Measurements from ENCODE around the gene PPP2R3B.

Gene PPP2R3B

DNA sequence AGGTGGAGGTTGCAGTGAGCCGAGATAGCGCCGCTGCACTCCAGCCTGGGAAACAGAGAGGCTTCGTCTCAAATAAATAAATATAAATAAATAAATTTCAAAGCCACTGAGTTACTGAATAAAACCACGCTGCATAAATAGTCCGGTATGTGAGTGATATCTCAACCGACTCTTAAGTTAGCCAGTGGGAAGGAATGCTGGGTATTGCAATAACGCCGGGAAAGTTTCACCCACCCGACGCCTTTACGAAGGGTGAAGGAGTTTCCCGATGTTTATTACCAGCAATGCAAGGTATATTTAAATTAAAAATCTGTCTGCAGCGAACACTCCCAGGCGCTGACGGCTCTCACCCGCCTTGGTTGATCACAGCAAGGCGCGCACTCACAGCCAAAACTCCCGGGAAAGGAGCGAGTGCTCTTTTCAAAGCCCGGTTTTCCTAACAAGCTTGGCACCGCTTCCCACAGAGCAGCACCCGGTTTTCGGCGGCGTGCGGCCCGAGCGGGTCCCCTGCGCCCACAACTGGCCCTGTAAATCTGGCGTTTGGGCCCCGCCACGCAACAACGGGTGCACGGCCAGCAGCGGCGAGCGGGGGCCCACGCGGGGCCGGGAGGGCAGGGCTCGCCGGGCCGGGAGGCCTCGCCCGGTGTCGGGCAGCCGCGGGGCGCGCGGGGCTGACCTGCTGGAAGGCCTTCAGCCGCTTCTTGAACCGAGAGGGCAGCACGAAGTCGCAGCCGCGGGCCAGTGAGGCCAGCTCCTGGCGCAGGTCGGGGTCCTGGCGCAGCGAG lies 13.7 kb downstream of the PPP2R3B start:
- no peak for FAIRE-seq

DNA sequence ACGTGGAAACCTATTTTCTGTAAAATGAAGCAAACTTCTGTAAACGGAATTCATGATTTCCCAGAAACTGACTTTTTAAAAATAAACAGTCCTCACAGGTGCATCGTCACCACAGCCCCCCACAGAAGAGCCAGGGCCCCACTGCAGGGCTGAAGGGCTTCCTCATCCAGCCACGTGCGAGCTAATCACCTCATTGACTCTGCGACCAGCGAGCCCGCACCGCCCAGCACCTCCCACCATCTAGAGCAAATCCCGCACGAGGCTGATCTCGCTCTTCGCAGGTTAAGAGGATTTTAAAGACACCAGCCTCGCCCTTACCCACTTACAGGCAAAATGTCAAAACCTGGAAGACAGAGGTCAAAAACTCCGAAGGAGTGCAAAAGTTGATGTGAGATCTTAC lies 14.8 kb downstream of the PPP2R3B start:
- DNase-seq (ENCODE audit: insufficient read length, low spot score) (no peak), FAIRE-seq (no peak)

More for the DNA sequence above, 13.7 kb downstream of the PPP2R3B start:
- no peak for DNase-seq (ENCODE audit: insufficient read length, low spot score)

DNA sequence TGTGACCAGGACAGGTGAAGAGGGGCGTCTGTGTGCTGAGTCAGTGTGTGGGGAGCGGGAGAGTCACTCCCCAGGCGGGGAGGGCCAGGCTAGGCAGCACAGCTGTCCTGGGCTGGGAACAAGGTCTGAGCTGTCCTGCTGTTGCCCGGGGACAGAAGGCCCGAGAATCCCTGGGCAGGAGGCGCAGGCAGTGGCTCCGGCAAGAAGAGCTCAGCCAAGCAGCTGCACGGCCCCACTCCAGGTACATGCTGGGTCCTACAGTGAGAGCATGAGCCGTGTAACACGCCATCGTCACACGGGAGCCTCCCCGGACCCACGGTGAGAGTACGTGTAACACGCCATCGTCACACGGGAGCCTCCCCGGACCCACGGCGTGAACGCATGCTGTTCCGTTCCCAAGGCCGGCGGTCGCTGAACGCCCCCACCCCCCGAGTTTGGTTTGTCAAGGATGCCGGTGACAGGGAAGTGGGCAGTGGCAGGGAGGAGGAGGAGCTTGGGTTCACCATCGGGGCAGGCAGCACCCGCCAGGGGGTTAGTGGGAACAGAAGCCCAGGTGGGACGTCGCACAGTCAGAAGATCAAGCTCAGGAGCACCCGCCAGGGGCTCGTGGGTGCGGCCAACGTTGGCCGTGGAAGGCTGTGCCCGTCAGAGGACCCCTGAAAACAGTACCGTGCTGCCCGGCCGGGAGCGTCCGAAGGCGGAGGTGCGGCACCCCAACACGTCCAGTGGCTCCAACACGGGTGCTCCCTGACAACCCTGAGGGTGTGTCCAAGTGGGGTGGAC lies 15.6 kb downstream of the PPP2R3B start:
- FAIRE-seq (no peak), DNase-seq (ENCODE audit: insufficient read length, low spot score) (no peak)

DNA sequence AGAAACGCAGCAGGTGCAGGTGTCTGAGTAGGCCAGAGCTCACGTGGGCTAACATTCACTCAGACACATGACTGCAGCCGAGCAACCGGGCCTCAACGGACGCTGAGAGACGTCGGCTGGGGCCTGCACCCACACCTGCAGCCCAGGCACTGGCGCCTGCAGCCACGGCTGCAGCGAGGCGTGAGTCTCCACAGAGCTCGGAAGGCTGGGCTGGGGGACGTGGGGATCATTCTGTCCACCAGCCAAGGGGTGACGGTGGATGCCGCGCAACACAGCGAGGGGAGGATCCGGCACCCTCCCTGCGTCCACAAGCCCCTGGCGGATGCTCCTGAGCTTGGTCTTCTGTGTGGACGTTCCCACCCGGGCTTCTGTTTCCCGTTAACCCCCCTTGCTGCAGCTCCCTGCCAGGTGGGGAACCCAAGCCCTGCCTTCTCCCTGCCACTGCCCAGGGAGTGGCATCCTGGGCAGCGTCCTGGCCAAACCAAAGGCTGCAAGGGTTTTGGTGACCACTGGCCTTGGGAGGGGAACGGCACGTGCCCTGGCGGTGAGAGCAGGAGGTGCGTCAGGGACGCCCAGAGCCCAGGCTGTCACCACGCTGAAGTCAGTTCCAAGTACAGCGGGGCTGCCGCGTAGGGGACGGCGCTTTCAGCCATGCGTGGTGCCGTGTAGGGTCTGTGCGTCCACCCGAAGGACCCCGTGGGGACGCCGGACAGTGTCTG lies 16.3 kb downstream of the PPP2R3B start:
- DNase-seq (ENCODE audit: insufficient read length, low spot score) (no peak), FAIRE-seq (no peak)

DNA sequence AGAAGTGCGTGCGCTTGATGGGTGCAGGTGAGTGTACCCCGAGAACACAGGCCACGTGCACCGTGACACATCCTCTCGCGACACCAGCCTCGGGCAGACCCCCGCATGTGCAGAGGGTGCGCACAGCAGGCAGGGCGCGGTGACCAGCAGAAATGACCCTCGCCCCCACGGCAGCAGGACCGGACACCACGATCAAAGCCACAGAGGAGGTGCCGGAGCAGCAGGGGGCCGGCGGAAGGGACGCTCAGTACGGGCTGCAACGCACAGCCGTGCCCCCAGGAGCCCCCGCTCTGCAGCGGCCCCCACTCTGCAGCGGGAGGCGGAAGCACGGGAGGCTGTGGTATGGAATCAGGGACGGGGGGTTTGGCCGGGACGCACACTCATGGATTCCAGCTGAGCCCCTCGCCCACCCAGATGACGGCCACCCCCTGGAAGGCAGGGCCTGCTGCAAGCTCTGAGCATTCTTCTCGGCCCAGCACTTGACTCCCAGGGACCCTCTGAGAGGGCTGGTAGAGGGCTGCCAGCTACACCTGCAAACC lies 17.1 kb downstream of the PPP2R3B start:
- DNase-seq (ENCODE audit: insufficient read length, low spot score): no peak
- no peak for FAIRE-seq

DNA sequence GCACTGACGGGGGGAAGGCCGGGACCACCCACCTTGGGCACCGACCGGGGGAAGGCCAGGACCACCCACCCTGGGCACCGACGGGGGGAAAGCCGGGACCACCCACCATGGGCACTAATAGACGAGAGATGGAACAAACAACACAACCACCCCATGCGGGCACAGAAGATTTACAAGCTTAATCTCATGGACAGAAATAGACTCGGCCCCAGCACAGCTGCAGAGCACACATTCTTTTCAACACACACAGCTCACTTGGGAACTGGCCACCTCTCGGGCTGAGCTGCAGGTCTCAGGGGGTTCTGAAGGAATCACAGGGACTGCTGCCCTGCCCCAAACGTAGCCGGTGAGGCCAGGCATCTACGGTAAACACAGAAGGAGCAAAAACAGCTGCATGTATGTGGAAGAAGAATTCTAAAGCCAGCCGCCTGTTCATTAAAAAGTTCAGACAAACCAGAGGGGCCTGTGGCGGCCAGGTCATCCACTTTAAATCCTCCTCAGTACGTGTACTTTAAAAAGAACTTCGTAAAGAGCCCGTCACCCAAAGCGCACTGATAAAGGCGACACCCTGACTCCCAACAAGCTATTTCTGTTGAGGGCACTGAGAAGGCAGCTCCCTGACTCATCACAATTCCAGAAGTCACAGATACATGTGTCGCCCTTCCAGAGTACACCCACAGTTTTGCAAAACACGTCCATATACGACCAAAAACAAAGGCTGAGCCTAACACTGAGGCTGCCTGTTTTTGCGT lies 17.7 kb downstream of the PPP2R3B start:
- FAIRE-seq: no peak
- DNase-seq (ENCODE audit: insufficient read length, low spot score): no peak

DNA sequence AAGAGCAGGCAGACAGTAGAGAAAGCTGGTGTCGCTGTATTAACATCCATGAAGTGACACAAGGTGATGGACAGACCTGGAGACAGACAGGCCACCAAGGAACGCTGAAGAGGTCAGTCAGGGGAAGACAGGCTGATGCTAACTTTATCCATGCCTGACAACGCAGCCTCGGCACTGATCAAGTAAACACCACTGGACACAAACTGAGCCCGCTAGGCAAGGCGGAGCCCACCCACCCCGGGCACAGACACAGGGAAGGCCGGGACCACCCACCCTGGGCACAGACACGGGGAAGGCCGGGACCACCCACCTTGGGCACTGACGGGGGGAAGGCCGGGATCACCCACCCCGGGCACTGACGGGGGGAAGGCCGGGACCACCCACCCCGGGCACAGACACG lies 18.8 kb downstream of the PPP2R3B start:
- DNase-seq (ENCODE audit: insufficient read length, low spot score) (no peak), FAIRE-seq (no peak)

DNA sequence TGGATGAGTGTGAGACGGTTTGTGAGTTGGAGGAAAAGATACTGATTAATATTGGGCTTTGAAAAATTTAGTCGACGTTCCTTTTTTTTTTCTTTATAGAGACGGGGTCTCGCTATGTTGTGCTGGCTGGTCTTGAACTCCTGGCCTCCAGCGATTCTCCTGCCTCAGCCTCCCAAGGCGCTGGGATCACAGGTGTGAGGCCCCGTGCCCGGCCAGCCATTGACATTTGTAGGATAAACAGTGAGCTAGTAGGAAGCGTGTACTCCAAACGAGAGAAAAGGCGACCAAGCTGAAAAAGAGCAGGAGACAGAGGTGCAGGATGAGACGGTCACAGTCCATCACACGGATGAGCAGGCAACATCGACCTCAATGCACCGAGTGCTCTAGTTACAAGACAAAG lies 19.4 kb downstream of the PPP2R3B start:
- DNase-seq (ENCODE audit: insufficient read length, low spot score) (no peak), FAIRE-seq (no peak)

DNA sequence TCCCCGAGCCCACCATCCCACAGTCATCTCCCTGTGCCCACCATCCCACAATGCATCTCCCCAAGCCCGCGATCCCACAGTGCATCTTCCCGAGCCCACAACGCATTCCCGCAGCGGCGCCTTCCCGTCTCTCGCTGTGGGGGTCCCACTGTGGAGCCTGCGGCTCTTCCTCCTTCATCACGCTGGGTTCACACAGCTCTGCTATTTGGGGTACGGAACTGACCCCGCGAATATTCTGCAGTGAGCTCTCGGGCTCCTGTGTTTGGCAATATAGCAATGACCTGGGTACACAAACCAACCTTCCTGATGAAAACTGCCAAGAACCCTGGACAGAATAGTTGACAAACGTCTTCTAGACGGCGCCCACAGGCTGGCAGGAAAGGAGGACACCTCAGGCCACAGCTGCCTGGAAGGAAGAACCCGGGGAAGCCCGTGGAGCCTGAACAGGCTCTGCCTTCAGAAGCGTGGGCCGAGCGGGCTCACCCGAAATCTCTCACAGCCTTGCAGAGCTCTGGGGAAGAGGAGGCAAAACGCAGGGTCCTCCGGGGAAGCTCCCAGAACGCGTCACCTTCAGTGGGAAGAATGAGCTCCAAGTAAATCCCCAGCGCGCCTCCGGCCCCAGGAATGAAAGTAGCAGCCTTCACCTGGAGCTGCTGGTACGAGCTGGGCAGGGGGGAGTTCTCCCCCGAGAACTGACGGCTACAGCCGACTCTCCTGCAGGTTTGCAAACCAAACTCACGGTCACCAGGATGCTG lies 22.9 kb downstream of the PPP2R3B start:
- DNase-seq (ENCODE audit: insufficient read length, low spot score) (no peak), FAIRE-seq (no peak)

DNA sequence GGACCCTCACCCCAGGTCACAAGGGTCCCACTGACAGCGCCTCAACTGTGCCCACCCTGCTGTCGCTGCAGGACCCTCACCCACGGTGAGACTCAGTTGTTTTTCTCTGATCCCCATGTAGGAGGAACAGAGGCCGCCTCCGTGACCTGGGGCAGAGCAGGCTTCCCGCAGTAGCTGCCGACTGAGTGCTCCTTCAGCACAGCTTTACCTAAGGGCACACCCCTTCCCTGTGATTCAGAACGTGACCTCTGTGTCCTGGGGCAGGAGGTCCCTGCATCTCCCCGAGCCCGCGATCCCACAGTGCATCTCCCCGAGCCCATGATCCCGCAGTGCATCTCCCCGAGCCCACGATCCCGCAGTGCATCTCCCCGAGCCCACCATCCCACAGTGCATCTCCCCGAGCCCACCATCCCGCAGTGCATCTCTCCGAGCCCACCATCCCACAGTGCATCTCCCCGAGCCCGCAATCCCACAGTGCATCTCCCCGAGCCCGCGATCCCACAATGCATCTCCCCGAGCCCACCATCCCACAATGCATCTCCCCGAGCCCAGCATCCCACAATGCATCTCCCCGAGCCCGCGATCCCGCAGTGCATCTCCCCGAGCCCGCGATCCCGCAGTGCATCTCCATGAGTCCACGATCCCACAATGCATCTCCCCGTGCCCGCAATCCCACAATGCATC lies 23.6 kb downstream of the PPP2R3B start:
- DNase-seq (ENCODE audit: insufficient read length, low spot score) (no peak), FAIRE-seq (no peak)

DNA sequence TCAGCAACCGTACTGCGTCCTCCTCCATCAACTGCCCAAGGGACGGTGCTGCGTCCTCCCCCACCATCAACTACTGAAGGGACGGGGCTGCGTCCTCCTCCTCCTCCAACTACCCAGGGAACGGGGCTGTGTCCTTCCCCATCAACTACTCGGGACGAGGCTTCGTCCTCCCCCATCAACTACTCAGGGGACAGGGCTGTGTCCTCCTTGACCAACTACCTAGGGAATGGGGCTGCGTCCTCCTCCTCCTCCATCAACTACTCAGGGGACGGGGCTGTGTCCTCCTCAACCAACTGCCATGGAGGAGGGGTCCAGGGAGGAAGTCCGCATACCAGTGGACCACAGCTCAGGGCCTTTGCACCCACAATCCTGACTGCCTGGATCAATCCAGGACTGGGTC lies 24.4 kb downstream of the PPP2R3B start:
- DNase-seq (ENCODE audit: insufficient read length, low spot score): no peak
- FAIRE-seq: no peak

DNA sequence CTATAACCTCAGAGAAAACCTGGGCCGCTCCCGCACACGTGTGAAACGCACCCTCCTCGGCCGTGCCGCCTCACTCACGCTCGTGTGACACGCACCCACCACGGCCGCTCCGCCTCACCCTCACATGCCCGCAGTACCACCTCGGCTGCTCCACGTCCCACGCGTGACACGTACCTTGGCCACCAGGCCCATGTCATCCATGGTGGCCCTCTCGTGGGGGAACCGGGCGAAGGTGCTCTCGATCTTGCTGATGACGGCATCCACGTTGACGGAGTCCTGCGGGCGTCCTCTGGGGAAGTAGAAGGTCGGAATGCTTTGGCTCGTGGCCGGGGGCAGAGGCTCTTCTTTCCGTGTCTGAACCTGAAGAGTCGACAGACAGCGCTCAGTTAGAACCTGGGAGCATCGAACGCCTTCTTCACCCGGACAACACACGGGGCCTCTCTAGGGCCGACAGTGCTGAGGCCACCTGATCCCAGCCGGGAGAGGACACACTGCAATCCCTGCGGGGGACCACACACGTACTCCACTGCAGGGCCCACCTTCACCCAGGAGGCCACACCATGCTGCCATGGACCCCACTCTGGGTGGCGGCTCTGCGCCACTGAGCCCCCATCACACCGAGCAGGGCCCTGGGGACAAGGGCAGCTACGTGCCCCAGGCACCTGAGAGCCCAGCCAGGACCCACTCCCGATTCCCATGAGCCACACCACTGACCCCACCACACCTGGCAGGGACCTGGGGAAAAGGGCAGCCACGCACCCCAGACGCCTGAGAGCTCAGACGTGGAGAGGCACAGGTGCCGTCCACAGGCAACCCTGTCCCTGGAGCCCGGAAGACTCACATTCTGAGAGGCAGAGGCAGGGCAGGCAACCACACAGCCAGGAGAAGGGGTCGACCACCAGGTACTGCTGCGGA lies 25.2 kb downstream of the PPP2R3B start:
- FAIRE-seq (no peak), DNase-seq (ENCODE audit: insufficient read length, low spot score) (no peak)

DNA sequence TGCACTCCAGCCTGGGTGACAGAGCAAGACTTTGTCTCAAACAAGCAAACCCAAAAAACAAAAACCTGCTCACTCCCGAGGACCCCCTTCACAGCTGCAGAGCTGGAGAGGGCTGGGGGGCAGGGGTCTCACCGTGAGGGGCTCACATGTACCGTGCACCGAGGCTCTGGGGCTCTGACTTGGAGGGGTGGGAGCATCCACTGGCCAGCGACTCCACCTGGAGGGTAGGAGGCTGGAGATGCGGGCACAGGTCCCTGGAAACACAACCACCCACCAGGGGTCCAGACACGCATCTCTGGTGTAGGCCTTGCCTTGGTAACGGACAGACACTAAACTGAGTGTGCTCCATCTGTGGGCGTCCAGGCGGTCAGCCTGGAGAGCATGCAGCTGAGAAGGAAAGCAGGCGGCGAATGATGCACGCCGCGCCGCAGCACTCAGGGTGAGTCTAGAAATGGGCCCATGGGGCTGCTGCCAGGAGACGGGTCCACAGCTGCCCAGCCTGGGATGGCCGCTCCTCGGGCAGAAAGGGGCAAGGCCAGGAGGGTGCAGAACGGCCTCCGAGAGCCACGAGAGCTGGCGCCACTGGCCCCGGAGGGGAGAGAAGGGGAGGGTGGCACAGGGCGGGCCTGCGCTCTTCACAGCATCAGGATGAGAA lies 26.1 kb downstream of the PPP2R3B start:
- FAIRE-seq (no peak), DNase-seq (ENCODE audit: insufficient read length, low spot score) (no peak)

DNA sequence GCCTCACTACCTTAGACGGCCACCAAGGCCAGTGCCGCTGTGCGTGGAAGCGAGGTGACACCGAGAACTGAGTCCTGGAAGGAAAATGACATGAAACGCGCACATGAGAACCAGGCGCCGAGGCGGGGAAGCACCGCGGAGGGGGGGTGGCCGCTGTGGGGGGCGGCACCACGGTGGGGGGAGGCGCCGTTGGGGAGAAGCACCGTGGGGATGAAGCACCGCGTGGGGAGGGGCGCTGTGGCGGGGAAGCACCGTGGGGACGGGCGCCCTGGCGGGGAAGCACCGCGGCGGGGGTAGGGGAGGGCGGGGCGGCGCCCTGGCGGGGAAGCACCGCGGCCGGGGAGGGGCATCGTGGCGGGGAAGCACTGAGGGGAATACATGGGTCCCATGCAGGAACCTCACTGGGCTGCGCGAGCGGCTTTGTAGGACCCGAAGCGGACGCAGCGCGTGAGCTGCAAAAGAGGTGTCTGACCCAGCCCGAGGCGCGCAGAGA lies 28.0 kb downstream of the PPP2R3B start:
- no peak for FAIRE-seq
- DNase-seq (ENCODE audit: insufficient read length, low spot score): no peak

DNA sequence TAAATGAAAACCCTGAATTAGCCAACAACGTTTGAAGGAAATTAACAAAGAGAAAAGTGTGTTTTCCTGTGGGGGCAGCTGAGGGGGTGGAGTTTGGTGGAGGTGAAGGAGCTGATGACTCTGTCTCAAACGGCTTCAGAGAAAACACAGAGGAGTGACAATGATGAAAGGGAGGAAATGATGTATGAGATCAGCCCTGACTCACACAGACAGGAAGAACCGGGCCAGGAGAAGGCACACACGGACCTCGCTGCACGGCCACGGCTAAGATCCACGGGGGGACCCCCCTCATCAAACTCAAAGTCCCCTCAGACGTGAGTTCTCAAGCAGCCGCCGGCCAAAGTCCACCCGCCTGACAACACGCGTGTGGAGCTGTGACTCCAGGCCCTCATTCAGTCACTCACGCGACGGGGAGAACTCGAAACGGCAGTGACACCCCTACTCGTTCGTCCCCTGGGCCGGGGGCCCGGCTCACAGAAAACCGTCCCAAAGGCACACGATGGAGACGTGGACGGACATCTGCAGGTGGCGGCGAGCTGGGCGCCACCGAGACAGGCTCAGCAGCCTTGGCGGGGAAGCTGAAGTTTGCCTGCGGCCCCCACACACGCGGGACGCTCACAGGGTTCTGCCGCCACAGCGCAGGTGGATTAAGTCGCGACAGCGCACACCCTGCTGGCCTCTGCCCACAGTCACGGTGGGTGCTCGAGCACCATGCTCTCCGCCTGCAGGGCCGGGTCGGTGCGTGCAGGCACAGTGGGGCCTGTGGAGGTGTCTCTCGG lies 28.8 kb downstream of the PPP2R3B start:
- FAIRE-seq (no peak), DNase-seq (ENCODE audit: insufficient read length, low spot score) (no peak)

DNA sequence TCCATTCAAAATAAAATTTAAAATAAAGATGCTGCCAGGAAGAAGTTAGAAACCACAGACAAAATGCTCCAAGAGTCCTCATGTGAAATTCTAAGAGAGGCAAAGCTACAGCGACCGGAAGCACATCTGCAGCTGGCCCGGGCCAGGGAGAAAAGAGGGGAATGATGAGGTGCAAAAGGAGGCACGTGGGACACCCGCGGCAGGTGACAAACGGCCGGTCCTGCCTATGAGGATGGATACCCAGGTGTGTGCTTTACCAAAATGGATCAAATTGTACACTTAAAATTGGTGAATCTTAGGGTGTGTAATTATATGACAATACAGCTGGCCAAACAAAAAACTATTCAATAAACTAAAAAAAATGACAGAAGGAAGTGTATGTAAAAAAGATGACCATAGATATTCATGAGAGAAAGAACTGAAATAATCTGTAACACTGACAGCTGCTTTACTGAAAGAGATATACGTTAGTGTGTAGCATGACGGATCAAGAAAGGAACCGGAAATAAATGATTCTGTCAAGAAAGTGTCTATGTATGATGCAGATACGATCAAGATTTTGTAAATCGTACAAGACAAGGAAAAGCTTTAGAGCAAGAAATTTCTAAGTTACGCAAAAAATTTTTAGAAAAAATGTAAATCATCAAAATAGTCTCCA lies 29.5 kb downstream of the PPP2R3B start:
- FAIRE-seq: no peak
- DNase-seq (ENCODE audit: insufficient read length, low spot score): no peak

Data from GM19239 (cell line).